SIG-M5 treated with dmso at 0.1 percent for 504 hours (cell line): ENCODE data around the gene OAS1.
A peak's percentile ranks its signal among the peaks of the same experiment; 100 is the strongest.

Experiments used
- DNase-seq: peaks from one replicate; lab custom pipeline; 2025; ENCODE audit not compliant: unreplicated experiment; lab: John Stamatoyannopoulos, UW

The OAS1 gene

DNA sequence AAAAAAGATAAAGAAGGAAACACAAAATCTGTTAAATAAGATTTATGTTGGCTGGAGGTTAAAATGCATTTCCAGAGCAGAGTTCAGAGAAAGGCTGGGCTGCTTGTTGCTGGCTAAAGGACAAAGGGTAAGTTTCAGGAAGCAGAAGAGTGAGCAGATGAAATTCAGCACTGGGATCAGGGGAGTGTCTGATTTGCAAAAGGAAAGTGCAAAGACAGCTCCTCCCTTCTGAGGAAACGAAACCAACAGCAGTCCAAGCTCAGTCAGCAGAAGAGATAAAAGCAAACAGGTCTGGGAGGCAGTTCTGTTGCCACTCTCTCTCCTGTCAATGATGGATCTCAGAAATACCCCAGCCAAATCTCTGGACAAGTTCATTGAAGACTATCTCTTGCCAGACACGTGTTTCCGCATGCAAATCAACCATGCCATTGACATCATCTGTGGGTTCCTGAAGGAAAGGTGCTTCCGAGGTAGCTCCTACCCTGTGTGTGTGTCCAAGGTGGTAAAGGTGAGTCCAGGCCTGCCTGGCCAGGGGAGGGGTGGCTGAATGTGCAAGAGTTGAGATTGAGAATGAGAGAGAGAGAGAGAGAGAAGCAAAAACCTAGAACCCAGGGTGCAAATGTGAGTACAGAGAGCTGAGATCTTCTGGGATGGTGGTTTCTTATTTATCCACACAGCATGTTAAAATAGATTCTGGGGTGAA lies at the start of gene OAS1:
TSS of gene OAS1 (plus strand) at position 251 of the 703 bp plus-strand sequence. CDS start at position 329, 78 bp downstream.
- peak; percentile 92 for DNase-seq

DNA sequence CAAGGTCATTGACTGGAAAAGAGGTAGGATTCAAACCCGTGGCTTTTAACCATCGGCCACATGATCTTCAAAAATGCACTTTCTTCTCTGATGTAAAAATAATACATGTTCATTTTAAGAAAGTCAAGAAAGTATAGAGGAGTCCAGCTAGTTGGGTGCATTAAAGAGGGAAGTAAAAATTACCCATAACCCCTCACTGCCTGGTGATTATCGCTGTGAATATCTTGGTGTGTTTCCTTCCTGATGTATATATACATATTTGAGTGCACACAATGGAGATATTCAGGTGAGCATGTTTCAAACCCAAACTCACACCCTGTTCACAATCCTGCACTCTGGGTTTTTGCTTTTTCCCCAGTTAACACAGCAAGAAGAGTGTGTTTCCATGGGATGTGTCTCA lies 47.5 kb upstream of the OAS1 start:
- no peak for DNase-seq

DNA sequence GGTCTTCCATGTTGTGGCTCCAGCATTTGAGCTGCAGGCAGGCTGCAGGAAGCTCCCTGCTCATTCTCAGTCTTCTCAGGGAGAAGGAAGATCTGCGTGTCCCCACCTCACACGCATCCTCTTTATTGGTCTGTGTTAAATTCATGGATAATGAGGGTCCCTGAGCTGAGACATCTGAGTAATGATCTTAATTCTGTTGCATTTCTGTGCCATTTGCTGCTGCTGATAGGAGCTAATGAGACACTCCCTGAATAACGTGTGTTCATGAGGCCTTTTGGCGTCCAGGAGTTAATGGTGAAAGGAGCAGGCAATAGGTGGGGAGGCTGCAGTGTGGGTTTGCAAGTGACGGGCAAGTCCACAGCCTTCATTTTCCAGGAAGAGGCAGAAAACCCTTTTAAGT lies 46.6 kb upstream of the OAS1 start:
- no peak for DNase-seq

DNA sequence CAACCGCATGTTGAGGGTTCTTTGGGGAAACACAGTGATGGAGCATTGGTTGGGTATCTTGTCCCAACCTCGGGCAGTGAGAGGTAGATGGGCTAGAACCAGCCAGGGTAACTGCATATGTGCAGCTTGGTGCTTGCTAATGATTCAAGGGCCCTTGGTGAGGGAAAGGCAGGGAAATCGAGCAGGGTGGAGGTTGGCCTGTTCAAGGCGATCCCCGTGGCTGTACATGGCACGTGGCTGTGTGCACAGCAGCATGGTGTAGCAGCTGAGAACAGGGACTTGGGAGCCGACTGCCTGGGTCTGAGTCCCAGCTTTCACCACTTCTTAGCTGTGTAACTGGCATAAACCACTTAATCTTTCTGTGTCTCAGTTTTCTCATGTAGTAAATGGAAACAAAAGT lies 45.5 kb upstream of the OAS1 start:
- no peak for DNase-seq

DNA sequence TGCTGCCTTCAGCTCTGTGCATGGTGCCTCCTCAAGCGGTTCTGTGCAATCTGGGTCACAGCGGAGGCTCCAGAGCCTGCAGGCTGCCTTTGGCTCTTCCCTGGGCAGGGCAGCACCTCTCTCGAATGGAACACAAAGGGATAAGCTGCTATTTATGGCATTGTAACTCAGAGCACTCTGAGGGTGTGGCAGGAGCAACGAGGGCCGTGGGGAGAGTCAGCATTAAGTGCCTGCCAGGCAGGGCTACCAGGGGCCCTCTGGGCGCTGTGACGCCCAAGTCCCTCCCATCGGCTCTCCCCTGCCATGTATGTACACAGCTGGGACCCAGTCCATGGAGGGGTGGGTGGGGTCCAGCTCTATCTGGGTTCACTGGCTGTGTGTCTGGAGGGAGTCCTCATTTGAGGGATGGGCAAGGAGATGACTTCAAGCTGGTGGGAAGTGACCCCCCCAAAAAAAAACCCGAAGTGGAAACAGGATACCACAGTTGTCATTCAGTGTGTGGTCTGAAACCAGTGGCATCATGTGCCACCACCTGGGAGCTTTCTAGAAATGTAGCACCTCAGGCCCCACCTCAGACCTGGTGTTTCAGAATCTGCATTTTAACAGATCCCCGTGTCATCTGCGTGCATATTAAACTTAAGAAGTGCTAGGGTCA lies 44.0 kb upstream of the OAS1 start:
- no peak for DNase-seq

DNA sequence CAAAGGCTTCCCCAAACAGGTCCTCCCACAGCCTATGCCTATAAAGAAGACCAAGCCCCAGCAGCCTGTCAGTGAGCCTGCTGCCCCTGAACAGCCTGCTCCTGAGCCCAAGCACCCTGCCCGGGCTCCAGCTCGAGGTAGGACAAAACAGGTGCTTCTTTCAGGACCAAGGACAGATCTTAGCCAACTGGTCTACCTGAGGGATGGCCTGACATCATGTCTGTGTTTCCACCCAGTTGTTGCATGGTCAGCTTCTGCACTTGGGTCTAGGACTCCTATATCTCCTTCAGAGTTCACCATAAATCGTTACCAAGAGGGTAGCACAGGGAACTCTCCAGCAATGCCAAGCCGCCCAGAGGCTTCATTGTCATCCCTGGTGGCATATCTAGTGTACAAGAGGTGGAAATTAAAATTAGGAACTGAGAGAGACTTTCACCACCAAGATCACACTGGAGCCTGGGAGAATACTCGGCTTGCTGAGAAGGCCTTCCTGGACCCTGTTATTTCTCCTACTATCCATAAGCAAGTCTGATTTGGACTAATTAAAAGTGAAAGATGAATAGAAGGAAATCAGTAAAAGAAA lies 38.2 kb upstream of the OAS1 start:
- no peak for DNase-seq

DNA sequence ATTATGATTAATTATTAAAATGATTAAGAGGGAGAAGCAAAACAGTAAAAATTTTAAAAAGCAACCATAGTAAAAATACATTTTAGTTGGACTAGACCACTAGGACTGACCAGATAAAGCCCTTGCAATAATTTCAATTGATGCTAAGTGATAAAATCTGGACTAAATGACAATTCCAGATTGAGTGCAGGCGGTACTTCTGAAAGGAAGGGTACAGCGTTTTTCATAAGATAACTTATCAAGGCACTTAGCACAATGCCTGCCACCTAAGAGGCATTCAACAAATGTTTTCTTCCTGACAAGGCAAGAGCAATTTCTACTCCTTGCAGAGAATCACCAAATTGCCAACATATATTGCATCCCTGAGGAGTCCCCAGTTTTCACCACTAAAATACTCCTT lies 37.7 kb upstream of the OAS1 start:
- no peak for DNase-seq

DNA sequence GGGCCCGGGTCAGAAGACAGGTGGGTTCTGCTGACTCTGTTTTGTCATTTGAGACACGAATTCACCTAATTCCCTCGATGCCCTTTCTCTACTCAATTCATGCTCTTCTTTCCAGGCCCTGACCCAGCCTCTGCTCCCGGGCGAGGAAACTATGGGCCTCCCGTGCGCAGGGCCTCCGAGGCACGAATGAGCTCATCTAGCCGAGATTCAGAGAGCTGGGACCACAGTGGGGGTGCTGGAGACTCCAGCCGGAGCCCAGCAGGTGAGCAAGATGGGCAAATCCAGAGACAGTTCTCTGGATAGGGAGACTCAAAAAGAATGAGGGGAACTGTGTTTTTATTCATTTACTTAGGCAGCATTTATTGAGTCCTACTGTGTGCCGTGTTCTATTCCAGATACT lies 37.0 kb upstream of the OAS1 start:
- no peak for DNase-seq

DNA sequence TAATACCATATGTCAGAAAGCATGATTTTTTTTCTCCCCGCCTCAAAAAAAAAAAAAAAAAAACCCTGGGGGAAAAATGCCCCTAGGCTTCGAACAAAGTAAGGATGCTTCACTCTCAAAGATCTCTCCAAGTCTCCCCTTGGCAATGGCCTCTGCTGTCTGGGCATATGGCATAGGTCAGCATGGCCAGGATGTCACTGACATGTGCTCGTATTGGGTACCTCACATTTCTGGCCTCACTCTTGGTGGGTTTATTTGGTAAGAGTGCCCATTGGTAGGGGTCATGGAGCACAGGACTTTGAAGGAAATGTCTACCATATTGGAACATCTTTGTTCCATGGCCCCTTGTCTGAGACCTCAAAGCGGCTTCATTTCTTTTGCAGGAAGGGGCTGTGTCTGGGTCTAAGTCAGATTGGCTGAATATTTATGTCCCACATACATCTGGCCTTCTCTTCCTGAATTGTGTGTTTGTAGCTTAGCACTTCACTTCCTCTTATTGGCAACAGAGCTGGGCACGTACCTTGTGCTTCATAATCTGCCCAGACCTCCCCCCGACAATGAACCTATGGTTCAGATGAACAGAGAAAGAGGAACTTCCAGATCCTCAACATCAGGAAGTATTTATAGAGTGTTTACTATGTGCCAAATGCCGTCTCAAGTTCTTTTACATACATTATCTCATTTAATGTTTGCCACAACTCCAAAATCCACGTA lies 36.3 kb upstream of the OAS1 start:
- DNase-seq, result peak; percentile 71

DNA sequence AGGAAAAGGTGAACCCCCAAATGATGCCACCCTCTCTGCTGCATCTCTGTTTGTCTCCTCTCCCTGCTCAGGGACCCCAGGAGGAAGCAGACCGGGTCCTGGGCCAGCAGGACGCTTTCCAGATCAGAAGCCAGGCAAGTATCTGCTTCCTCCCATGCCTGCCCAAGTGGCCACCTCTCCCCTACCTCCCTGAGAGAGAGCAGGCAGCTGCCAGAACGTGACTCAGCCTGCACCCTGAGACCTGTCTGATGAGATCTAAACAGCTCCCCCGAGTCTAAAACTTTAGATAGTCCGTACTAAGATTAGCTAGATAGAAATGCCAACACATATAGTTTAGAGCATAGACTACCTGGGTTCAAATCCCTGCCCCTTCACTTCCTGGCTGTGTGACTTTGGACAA lies 31.2 kb upstream of the OAS1 start:
- no peak for DNase-seq

DNA sequence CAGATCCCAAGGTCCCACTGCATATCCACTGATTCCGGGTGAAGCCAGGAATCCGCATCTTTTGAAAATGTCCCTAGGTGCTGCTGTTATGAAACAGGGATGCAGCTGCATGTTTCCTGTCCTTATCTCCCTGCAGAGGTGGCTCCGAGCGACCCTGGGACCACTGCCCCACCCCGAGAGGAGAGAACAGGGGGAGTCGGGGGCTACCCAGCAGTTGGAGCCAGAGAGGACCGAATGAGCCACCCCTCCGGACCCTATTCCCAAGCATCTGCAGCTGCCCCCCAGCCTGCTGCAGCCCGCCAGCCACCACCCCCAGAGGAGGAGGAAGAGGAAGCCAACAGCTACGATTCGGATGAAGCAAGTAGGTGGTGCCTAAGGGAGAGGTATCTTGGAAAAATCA lies 30.3 kb upstream of the OAS1 start:
- no peak for DNase-seq

DNA sequence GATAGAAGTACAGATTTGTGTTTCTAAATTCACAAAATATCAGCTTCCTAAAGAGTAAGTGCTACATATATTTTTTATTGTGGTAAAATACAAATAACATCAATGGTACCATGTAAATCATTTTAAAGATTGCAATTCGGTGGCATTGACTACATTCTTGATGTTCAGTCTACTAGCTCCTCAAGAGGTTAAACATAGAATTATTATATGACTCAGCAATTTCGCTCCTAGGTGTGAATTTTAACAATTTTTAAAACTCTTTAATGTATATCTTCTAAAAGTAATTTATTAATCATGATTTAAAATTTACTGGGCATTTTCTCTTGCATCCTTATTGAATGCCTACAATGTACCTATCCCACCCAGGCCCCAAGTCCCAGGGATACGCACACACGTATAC lies 29.8 kb upstream of the OAS1 start:
- DNase-seq, result no peak

DNA sequence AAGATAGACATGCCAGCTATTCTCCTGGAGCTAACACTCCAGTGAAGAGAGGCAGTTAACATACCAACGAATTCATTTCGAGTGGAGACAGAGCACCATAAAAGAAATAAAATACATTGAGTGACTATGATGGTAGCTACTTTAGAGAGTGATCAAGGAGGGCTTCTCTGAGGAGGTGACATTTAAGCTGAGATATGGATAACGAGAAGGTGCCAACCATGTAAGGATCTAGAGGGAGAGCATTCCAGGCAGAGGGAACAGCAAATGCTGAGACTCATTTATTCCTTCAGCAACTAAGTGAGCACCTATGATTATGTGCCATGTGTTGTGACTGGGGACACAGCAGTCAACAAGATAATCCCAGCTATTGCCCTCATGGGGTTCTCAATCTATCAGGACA lies 28.3 kb upstream of the OAS1 start:
- DNase-seq, result no peak

DNA sequence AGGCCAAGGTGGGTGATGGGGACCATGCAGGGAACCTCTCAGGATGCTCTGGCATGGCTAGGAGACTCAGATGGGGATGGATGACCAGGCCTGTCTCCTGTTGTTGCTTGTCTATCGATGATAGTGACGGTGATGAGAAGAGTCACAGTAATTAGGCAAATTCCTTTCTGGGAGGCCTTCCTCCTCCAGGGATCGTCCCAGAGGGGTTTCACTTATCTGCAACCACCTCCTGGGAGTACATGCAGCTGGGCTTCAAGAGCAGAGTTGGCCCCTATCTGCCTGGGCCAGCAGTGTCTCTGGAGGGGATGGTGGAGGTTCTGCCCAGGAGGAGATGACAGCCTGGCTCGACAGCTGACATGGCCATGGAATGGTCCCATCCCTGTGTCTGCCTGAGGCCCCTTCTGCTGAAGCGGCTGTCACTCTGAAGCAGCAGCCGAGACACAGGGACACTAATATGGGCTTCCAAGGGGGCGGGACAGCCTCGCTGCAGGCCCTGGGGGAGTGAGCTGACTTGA lies 27.5 kb upstream of the OAS1 start:
- no peak for DNase-seq

DNA sequence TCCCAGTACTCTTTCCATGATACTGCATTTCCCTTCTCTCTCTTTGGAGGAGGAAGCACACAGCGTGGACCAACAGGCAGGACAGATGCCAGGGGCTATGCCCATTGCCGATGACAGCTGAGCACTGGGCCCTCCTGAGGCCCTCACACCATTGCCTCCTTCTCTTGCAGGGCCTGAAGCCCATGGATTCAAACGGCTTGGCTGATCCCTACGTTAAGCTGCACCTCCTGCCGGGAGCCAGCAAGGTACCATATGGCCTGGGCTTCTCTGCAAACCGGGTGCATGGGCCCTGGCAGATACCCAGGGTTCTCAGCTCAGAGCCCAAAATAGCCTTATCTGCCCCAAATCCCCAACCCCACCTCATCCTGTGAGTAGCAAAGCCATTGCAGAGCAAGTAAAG lies 25.2 kb upstream of the OAS1 start:
- no peak for DNase-seq

DNA sequence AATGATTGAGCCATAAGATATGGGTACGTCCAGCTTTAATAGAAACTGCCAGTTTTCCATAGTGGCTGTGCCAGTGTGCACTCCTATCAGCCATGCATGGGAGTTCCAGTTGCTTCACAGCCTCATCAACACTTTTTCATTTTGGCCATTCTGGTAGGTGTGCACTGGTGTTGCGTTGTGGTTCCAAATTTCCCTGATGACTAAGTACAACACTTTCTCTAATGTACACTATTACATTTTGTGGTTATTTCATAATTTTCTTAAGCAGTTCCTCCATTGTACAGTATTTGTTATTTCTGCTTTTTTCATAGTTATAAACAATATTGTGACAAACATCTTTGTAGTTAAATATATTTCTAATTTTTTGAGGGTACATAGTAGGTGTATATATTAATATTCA lies 21.5 kb upstream of the OAS1 start:
- DNase-seq, result no peak

DNA sequence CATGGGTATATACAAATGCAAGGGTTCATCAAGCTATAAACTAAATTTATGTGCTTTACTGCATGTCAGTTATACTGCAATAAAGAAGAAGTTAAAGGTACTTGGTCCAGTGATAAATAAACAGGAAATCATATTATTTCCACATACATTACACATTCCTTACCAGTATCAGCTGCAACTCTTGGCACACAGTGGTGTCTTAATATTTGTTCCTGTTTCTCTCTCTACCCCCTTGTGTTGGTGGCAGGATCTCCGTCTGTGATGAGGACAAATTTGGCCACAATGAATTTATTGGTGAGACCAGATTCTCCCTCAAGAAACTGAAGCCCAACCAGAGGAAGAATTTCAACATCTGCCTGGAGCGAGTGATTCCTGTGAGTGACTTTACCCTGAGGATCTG lies 19.2 kb upstream of the OAS1 start:
- DNase-seq, result peak; percentile 10

DNA sequence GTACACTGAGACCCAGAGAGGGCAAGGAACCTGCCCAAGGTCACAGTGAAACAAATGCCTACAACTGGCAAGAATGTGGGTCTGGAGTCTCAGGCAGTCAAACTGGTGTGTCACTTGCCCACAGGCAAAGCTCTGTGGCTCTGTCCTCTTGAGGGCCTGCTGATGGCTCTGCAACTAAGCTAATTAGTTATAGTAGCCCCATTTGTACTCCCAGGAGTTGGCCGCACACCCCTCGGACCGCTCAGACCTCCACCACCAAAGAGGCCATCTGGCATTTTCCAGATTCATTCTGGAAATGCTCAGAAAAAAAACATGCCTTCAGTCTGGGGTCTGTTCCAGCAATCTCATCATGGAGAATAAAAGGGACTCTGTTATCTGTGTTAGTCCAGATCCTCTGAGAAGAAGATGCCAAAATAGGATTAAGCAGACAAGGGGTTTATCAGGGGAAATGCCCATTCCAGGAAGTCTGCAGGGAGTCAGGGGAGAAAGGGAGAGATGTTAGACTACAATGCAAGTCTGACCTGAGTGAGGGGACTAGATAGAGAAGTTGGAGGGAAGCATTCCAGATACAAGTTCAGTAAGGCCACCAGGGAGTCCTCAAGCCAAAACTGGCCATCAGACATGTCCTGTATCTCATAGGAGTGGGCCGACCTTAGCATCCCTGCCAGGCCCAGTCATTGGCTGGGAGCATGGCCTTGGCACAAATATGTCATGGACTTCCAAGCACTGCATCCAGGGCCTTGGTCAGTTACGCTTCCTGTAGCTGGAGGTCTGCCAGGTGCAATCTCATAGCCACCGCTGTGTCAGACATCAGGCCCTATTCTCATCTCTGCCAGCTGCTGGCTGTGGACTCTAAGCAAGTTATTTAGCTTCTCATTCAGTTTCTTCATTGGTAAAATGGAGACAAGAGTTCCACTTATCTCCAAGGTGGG lies 15.4 kb upstream of the OAS1 start:
- DNase-seq, result no peak

DNA sequence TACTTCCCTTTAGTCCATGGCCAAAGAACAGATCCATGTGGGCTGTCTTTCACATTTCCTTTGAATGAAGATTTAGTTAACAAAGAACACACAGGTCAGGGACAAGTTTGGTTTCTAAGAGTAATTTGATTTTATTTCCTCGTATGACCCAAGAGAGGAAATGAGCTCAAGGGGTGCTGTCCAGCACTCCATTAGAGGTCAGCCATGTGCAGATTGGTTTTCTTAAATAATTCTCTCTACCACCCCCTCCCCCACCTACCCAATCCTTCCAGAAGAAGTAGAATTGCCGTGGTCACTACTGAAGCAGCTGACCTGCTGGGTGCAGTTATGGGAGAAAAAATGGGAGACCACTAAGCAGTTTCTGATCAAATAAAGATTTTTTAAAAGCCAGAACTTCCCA lies 13.9 kb upstream of the OAS1 start:
- DNase-seq, result no peak

DNA sequence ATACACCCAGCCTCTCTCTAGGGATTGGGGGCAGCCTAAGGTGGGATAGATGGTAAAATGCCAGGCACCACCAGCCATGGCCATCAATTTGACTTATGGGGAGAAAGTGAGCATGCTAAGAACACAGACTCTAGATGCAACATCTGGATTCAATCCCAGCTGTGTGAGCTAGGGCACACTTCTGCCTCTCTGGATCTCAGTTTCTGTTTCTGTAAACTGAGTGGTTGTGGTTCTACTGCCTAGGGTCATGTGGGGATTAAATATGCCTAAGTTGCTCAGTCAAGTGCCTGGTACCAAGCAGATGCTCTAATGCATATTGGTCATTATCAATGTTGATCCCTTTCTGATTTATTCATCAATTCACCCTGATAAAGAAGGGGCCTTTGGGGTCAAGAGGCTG lies 12.6 kb upstream of the OAS1 start:
- no peak for DNase-seq

DNA sequence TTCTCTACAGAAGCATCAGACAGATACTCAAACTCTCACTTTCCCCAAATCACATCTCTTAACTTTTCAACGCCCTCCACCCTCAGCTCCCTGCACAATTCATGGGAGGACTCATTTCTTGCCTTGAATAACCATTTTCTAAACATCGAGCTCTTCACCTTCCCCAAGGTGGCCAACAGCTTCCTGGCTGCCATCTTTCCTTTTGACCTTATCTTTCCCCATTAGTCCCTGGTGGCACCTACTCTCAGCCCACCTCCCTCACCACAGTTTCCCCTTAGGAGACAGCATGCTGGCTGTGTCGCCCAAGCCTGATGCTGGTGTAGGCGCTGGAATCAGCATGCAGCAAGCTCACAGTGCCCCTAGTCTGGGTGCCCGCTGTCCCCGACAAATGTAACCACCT lies 8.4 kb upstream of the OAS1 start:
- DNase-seq, result no peak
